Measurements from ENCODE around the gene AAMP. TPM values are rescaled to one million over a fixed set of nuclear protein-coding genes. Genes with fewer than 3 reads are reported as not detected.

Gene AAMP
- total RNA-seq, 1 experiment from 2014 or later = 98.7 TPM

- ChIA-PET POLR2A (interaction anchor here (3.0 to 6.5 kb wide), 3 partner anchors 11 to 100 kb away, joined by 17 to 71 read pairs (median 19); partner anchors contain the start of genes AAMP and PNKD), CTCF (interaction anchor here (0.7 to 12.3 kb wide), 8 partner anchors 9 to 396 kb away, joined by 3 to 215 read pairs (median 6); partner anchors contain the start of genes AAMP, CATIP and PNKD)
- intact Hi-C loops (cut with micrococcal nuclease) = no loop called here
- no peaks in the 10 kb centered on the region for H3K9me3 Mint-ChIP-seq (ENCODE audit: unreplicated experiment)
- H3K4me1 Mint-ChIP-seq (ENCODE audit: insufficient read depth, unreplicated experiment) = peaks cover 26% of the 10 kb centered on the region
- no TSS peak for BruUV-seq (replicated peaks)
- no peak for DNase-seq (ENCODE audit: unreplicated experiment)
- H3K4me3 Mint-ChIP-seq (ENCODE audit: unreplicated experiment) = no peak overlapping the region
- H3K36me3 Mint-ChIP-seq (ENCODE audit: insufficient read depth, unreplicated experiment) = no peaks in the 10 kb centered on the region
- H3K27me3 Mint-ChIP-seq (ENCODE audit: insufficient read depth, unreplicated experiment) = no peaks in the 10 kb centered on the region
- H3K27ac Mint-ChIP-seq (ENCODE audit: low read depth, unreplicated experiment) = peak overlapping the region; percentile 86
- TF ChIP-seq, protein P1, sequence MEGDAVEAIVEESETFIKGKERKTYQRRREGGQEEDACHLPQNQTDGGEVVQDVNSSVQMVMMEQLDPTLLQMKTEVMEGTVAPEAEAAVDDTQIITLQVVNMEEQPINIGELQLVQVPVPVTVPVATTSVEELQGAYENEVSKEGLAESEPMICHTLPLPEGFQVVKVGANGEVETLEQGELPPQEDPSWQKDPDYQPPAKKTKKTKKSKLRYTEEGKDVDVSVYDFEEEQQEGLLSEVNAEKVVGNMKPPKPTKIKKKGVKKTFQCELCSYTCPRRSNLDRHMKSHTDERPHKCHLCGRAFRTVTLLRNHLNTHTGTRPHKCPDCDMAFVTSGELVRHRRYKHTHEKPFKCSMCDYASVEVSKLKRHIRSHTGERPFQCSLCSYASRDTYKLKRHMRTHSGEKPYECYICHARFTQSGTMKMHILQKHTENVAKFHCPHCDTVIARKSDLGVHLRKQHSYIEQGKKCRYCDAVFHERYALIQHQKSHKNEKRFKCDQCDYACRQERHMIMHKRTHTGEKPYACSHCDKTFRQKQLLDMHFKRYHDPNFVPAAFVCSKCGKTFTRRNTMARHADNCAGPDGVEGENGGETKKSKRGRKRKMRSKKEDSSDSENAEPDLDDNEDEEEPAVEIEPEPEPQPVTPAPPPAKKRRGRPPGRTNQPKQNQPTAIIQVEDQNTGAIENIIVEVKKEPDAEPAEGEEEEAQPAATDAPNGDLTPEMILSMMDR (IDR thresholded peaks at IDR 0.05; ENCODE audit: unreplicated experiment) = no peak
Observed at GRCh38 chr2:218296200-218296599, 26.3 kb upstream of the AAMP start.

DNA sequence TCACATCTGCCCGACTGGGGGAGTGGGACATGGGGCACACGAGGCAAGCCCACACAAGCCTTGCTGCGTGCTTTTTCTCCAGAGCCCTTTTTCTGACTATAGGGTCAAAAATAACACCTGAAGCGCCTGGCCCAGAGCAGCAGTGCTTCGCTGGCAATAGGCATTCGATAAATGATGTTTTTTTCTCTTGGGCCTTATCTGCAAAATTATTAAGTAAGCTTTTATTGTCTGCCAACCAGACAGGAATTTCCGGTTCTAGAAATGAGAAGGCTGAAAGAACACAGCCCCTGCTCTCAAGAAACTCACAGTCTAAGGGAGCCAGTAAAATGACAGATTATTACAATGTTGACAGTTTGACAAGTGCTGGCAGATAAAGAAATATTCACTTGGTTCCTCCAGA lies 25.1 kb upstream of the AAMP start:
- H3K27me3 Mint-ChIP-seq (ENCODE audit: insufficient read depth, unreplicated experiment) = no peaks in the 10 kb centered on the region
- H3K4me1 Mint-ChIP-seq (ENCODE audit: insufficient read depth, unreplicated experiment) = peaks cover 35% of the 10 kb centered on the region
- TF ChIP-seq, protein P1 (IDR thresholded peaks at IDR 0.05; ENCODE audit: unreplicated experiment) = no peak
- no TSS peak for BruUV-seq (replicated peaks)
- no peaks in the 10 kb centered on the region for H3K9me3 Mint-ChIP-seq (ENCODE audit: unreplicated experiment)
- CTCF ChIA-PET = interaction anchor here (0.6 to 12.3 kb wide), 8 partner anchors 22 to 339 kb away, joined by 3 to 215 read pairs (median 4); partner anchors contain the start of genes AAMP, CATIP and PNKD
- intact Hi-C loops (cut with micrococcal nuclease) = no loop called here
- DNase-seq (ENCODE audit: unreplicated experiment) = no peak
- no peaks in the 10 kb centered on the region for H3K36me3 Mint-ChIP-seq (ENCODE audit: insufficient read depth, unreplicated experiment)
- H3K4me3 Mint-ChIP-seq (ENCODE audit: unreplicated experiment) = no peak overlapping the region
- POLR2A ChIA-PET = interaction anchor here (0.6 to 6.5 kb wide), 6 partner anchors 10 to 111 kb away, joined by 3 to 71 read pairs (median 12); partner anchors contain the start of genes AAMP and PNKD
- peak overlapping the region; percentile 86 for H3K27ac Mint-ChIP-seq (ENCODE audit: low read depth, unreplicated experiment)

DNA sequence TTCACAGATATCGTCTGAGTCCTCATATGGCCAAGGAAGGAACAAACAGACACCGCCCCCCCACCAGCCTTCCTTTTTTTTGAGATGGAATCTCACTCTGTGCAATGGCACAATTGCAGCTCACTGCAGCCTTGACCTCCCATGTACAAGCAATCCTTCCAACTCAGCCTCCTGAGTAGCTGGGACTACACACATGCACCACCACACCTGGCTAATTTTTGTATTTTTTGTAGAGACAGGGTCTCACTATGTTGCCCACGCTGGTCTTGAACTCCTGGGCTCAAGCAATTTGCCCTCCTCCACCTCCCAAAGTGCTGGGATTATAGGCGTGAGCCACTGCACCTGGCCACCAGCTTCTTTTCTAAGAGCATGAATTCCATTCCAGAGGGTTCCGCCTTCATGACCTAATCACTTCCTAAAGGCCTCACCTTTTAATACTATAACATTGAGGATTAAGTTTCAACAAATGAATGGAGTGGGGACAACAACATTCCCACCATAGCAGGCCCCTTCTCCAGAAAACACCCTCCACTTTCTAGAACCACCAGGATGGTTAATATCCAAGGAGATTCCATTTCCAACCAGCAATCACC lies 24.6 kb upstream of the AAMP start:
- ChIA-PET CTCF (interaction anchor here (0.6 to 12.3 kb wide), 8 partner anchors 21 to 1880 kb away, joined by 3 to 215 read pairs (median 5); partner anchors contain the start of genes AAMP, CATIP and PNKD), POLR2A (interaction anchor here (0.6 to 6.5 kb wide), 6 partner anchors 9 to 112 kb away, joined by 3 to 71 read pairs (median 12); partner anchors contain the start of genes AAMP and PNKD)
- Mint-ChIP-seq H3K4me1 (ENCODE audit: insufficient read depth, unreplicated experiment) (peaks cover 37% of the 10 kb centered on the region), H3K9me3 (ENCODE audit: unreplicated experiment) (no peaks in the 10 kb centered on the region), H3K27ac (ENCODE audit: low read depth, unreplicated experiment) (peak overlapping the region; percentile 86), H3K4me3 (ENCODE audit: unreplicated experiment) (no peak overlapping the region), H3K36me3 (ENCODE audit: insufficient read depth, unreplicated experiment) (no peaks in the 10 kb centered on the region), H3K27me3 (ENCODE audit: insufficient read depth, unreplicated experiment) (no peaks in the 10 kb centered on the region)
- TF ChIP-seq, protein P1 (IDR thresholded peaks at IDR 0.05; ENCODE audit: unreplicated experiment) = no peak
- intact Hi-C loops (cut with micrococcal nuclease) = no loop called here
- DNase-seq (ENCODE audit: unreplicated experiment) = no peak
- no TSS peak for BruUV-seq (replicated peaks)

GRCh38 chr2:218293715-218294429 lies 23.9 kb upstream of the AAMP start:
- ChIA-PET CTCF (interaction anchor here (0.6 to 12.3 kb wide), 14 partner anchors 9 to 1879 kb away, joined by 3 to 215 read pairs (median 4); partner anchors contain the start of genes AAMP and PNKD), POLR2A (interaction anchor here (0.7 to 6.5 kb wide), 5 partner anchors 8 to 112 kb away, joined by 3 to 71 read pairs (median 17); partner anchors contain the start of genes AAMP and PNKD)
- Mint-ChIP-seq H3K9me3 (ENCODE audit: unreplicated experiment) (no peaks in the 10 kb centered on the region), H3K27ac (ENCODE audit: low read depth, unreplicated experiment) (peak overlapping the region; percentile 86), H3K4me1 (ENCODE audit: insufficient read depth, unreplicated experiment) (peaks cover 38% of the 10 kb centered on the region), H3K4me3 (ENCODE audit: unreplicated experiment) (no peak overlapping the region), H3K27me3 (ENCODE audit: insufficient read depth, unreplicated experiment) (no peaks in the 10 kb centered on the region), H3K36me3 (ENCODE audit: insufficient read depth, unreplicated experiment) (peaks cover 5% of the 10 kb centered on the region)
- intact Hi-C loops (cut with micrococcal nuclease) = loop anchor here (2.0 kb wide), 1 partner anchor 103 kb away; no protein-coding TSS in a partner anchor
- no TSS peak for BruUV-seq (replicated peaks)
- DNase-seq (ENCODE audit: unreplicated experiment) = no peak
- TF ChIP-seq, protein P1 (IDR thresholded peaks at IDR 0.05; ENCODE audit: unreplicated experiment) = no peak
